ENCODE results near the gene SPATA32.

SPATA32 gene

GRCh38 chr17:45269912-45270311, 8.0 kb upstream of the SPATA32 start:
- Histone ChIP-seq H3K36me3 (peaks cover 52% of the 10 kb centered on the region), H3K27me3 (no peaks in the 10 kb centered on the region), H3K4me1 (peaks cover 4% of the 10 kb centered on the region), H3K9me3 (no peaks in the 10 kb centered on the region), H3K4me3 (ENCODE audit: low read depth, low read length) (no peak overlapping the region)
- DNase-seq: no peak
- no peak for TF ChIP-seq CTCF (IDR thresholded peaks at IDR 0.05; ENCODE audit: low read depth, low read length)

GRCh38 chr17:45267436-45268055, 5.7 kb upstream of the SPATA32 start:
- Histone ChIP-seq H3K36me3 (peaks cover 47% of the 10 kb centered on the region), H3K9me3 (no peaks in the 10 kb centered on the region), H3K4me3 (ENCODE audit: low read depth, low read length) (no peak overlapping the region), H3K27me3 (no peaks in the 10 kb centered on the region), H3K4me1 (no peaks in the 10 kb centered on the region; the same call in 1 of the 2 replicates)
- no peak for TF ChIP-seq CTCF (IDR thresholded peaks at IDR 0.05; ENCODE audit: low read depth, low read length)
- no peak for DNase-seq

GRCh38 chr17:45266372-45266926, 4.6 kb upstream of the SPATA32 start:
- H3K27me3 ChIP-seq: no peaks in the 10 kb centered on the region
- DNase-seq: no peak
- no peaks in the 10 kb centered on the region for H3K9me3 ChIP-seq
- no peak for TF ChIP-seq CTCF (IDR thresholded peaks at IDR 0.05; ENCODE audit: low read depth, low read length)
- H3K4me1 ChIP-seq: no peaks in the 10 kb centered on the region; the same call in 1 of the 2 replicates
- H3K4me3 ChIP-seq (ENCODE audit: low read depth, low read length): no peak overlapping the region
- peaks cover 45% of the 10 kb centered on the region for H3K36me3 ChIP-seq

GRCh38 chr17:45265821-45266220, 3.9 kb upstream of the SPATA32 start:
- DNase-seq: no peak
- Histone ChIP-seq H3K36me3 (peaks cover 39% of the 10 kb centered on the region), H3K27me3 (no peaks in the 10 kb centered on the region), H3K4me3 (ENCODE audit: low read depth, low read length) (no peak overlapping the region), H3K4me1 (no peaks in the 10 kb centered on the region; the same call in 1 of the 2 replicates), H3K9me3 (no peaks in the 10 kb centered on the region)
- TF ChIP-seq CTCF (IDR thresholded peaks at IDR 0.05; ENCODE audit: low read depth, low read length): no peak

GRCh38 chr17:45264988-45265387, 3.1 kb upstream of the SPATA32 start:
- peaks cover 33% of the 10 kb centered on the region for H3K36me3 ChIP-seq

More at GRCh38 chr17:45264988-45265387, 3.1 kb upstream of the SPATA32 start:
- Histone ChIP-seq H3K4me1 (no peaks in the 10 kb centered on the region; the same call in 1 of the 2 replicates), H3K9me3 (no peaks in the 10 kb centered on the region), H3K4me3 (ENCODE audit: low read depth, low read length) (no peak overlapping the region), H3K27me3 (no peaks in the 10 kb centered on the region)
- DNase-seq: no peak
- no peak for TF ChIP-seq CTCF (IDR thresholded peaks at IDR 0.05; ENCODE audit: low read depth, low read length)

Data from BE2C (cell line).